GM18951 (cell line): Measurements from ENCODE around the gene MIPOL1.

Experiments used
- POLR2A ChIP-seq: IDR thresholded peaks from 4 replicates; pipeline ENCODE4 v1.6.1; 2011; ENCODE audit warnings: mild to moderate bottlenecking; ENCODE audit not compliant: insufficient read length, insufficient read depth; ENCODE audit errors: extremely low read depth
- in situ Hi-C: fragments of 300-500 bp; cut with MboI; formaldehyde crosslinking; loops from one replicate; pipeline ENCODE4 v1.12.0; 2022; ENCODE audit warnings: low sequenced_read_pairs, mixed read lengths, inconsistent platforms; ENCODE audit not compliant: unreplicated experiment

Gene MIPOL1

DNA sequence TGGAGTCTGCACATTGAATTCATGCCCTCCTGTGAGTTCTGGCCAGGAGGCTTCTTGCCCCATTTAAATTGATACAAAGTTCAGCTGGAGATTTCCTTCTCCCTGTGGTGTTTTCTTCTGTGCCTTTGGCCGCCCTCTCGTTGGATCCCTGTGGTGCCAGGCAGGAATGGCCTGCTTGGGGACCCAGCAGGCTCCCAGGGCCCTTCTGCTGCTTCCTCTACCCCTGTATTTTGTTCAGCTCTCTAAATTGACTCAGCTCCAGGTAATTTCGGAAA lies 200.1 kb downstream of the MIPOL1 start:
- TF ChIP-seq POLR2A: no peak
- in situ Hi-C loops: no loop called here

DNA sequence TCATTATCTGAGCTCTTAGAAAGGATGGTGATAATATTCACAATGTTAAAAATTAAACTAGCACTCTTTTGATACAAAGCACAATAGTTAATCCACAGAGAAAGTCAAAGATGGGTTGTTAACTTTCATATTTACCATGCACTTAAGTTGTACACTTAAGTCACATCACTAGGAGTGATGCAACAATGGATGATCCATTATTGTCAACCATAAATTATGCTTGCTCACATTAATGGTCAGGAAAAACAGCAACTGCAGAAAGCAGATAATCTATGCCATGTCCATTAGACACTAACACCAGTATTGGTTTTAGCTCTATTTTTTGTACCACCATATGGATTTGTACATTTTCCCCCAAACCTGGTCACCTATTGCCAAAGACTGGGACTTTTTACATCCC lies 201.8 kb downstream of the MIPOL1 start:
- in situ Hi-C loops: no loop called here
- no peak for TF ChIP-seq POLR2A

DNA sequence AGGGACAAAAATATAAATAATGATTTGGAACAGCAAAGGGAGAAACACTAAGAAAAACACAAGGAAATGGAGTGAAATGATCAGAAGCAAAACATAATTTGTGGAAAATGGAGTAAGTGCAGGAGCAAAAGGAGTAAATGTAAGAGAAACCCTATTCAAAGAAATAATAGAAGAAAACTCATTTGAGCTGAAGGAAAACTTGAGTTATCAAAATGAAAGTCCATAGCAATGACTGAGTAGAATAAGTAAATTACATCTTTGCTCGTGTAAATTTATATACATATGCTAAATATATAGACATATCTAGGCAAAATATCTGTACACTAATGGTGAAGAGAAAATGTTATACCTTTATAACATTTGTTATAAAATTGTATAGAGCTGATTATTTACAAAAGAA lies 203.4 kb downstream of the MIPOL1 start:
- no peak for TF ChIP-seq POLR2A
- in situ Hi-C loops: no loop called here

DNA sequence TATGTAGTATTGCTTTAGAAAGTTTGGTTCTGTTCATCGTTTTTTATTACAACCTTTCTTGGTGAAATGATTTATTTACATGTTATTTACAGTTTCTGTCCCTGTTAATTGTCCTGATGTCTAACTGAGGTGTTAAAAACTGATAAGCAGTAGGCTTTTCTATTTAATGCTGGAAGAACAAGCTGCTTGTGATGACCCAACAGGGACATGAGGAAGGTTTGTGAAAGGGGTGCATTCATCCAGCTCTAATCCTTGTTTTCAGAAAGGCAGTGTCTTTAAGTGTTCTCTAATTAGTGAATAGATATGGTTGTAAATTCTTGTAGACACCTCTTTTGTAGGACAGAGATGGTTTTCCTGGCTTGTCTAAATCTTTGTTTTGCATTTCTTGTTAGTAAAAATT lies 205.9 kb downstream of the MIPOL1 start:
- TF ChIP-seq POLR2A: no peak
- in situ Hi-C loops: no loop called here

DNA sequence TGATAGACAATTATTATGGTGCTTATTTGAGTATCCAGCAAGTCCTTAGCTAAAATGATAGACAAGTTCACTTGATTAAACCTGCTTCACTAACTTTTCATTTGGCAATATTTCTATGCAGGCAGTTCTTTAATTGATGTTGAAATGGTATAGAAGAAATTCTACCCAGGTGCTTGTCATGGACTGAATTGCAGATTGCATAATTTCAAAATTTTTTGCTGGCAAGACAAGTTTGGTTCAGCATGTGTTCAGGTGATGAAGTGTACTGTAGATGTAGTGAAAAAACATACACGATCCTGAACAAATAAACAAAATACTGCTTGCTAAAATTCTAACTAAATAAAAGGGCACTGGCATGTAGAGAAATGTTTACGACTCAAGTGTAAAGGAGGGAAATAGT lies 208.4 kb downstream of the MIPOL1 start:
- in situ Hi-C loops: no loop called here

DNA sequence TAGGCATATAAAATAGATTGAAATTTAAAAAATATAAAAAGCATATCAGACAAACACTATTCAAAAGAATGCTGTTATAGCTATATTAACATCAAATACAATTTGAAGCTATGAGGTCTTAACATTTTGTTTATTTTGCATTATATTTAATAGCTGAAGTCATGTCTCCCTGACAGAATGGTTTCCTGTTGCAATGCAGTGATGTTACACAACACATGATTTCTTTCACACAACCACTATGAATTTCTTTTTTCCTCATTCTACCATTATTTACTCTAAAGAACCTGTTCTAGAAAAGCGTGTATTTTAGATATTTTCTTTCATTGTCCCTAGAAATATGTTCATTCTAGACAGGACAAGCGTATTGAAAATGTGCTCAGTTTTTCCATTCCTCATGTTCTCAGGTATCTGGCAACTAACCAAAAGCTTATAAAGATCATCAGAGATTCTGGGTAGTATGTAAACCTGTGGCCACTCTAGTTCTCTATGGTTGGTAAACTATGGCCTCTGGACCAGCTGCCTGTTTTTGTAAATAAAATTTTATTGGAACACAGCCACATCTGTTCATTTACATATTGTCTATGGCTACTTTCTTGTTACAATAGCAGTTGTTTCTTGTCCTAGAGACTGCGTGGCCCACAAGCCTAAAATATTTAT lies 213.5 kb downstream of the MIPOL1 start:
- in situ Hi-C loops: no loop called here
- no peak for TF ChIP-seq POLR2A

More for the DNA sequence above, 208.4 kb downstream of the MIPOL1 start:
- TF ChIP-seq POLR2A: no peak

DNA sequence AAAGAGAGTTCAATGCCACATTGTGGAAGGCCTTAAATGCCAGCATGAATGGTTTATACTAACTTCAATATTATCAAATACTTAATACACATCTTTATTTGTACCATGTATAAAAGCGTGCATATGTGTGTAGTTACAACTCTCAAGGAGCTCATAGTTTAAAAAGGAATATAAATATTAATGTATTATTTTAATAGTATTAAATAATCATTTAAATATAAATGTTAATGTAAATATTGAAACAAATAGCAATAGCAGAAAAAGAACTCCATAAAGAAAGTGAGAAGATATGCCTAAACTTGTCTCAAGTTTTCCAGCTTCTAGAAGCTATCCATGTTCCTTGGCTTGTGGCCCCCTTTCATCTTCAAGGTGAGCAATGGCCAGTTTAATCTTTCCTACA lies 215.3 kb downstream of the MIPOL1 start:
- in situ Hi-C loops: no loop called here
- TF ChIP-seq POLR2A: no peak

DNA sequence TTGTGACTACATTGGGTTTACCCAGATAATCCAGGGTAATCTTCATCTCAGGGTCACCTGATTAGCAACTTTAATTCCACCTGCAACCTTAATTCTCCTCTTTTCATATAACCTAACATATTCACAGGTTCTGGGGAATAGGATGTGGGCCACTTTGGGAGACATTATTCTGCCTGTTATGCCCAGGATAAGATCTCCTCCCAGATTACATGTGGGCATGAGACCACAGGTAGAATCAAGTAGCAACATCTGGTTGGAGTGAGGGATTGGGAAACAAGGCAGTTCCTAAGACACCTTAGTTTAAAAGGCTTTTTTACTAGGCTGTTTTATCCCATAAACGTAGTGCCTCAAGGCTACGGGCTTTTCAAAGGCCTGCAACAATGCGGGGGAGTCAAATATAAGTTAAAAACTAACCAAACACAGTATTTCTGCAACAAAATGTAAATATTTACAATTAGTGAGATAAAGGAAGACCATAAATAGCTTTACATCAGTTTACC lies 215.8 kb downstream of the MIPOL1 start:
- in situ Hi-C loops: no loop called here
- no peak for TF ChIP-seq POLR2A

DNA sequence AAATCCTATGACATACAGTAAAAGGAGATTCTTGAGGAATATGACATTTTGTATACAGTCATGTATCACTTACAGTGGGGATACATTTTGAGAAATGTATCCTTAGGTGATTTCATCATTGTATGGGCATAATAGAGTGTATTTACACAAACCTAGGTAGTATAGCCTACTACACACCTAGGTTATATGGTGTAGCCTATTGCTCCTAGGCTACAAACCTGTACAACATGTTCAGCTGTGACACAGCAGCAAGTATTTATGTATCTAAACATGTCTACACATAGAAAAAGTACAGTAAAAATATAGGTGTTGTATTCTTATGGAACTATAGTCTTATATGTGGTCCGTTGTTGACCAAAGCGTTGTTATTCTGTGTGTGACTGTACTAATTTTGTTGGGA lies 218.5 kb downstream of the MIPOL1 start:
- in situ Hi-C loops: no loop called here
- TF ChIP-seq POLR2A: no peak

DNA sequence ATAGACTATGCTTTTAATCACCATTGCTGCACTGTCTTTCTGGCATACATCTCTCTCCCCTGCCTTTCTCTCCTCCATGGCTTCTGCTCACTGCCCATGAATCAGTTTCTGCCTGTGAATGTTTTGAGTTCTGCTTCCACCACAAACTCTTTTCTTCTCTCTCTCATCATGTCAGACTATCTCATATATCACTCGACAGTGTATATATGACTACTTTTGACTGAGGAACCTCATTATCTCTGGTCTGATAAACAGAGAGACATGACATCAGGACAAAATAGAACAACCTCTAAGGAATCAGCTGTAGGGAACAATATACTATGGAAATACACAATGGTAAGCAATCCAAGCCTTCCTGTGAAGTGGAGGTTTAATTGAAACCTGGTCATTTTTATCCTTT lies 219.4 kb downstream of the MIPOL1 start:
- in situ Hi-C loops: no loop called here

DNA sequence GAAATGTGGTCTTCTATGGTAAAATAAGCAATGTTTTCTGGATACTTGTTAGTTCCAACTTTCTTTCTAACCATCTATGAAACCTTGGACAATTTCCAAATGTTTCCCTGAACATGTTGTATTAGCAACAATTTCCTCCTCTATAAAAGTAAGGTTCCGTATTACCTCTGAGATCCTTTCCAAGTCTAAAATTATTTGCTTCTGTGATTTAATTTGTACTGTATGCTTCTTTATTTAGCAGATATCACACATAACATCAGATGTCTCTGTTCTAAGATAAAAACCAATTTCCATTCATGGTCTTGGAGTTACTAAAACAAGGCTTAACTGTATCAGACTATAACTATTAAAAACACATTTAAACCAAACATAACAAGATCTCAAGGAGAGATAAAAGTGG lies 220.1 kb downstream of the MIPOL1 start:
- in situ Hi-C loops: no loop called here

More for the DNA sequence above, 219.4 kb downstream of the MIPOL1 start:
- TF ChIP-seq POLR2A: no peak

DNA sequence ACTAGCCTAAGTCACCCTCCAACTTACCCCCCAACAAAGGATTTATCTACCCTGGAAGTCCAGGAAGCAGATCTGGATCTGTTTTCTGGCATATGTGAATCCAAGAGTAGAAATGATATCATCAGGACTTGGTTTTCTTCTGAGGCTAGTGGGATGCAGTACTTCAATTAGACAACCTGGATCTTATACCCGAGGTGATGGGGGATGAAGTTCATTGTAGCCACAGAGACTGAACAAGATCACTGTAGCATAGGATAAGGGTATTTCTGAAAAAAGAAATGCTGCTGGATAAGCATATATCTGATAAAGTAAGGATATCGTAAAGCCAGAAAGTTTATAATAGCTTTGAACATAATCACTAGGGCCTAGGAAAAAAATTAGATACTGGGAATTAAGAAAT lies 222.9 kb downstream of the MIPOL1 start:
- in situ Hi-C loops: no loop called here

More for the DNA sequence above, 220.1 kb downstream of the MIPOL1 start:
- no peak for TF ChIP-seq POLR2A

DNA sequence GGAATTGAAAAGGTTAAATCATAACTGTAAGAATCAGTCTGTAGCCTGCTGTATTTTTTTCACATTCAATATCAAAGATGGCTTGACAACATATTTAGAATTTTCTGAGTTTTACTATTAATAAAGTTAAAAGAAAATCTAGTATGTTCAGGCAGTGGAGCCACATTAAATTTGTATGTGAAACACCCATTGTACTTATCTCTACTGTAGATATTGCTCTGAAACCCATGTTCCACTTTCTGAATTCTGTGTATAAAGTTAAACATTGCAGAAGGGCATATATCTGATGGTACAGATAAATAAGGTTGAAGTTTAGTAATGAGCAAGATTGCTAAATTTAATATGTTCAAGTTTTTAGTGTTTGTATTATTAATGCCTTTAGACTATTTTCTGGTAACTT lies 224.6 kb downstream of the MIPOL1 start:
- in situ Hi-C loops: no loop called here

More for the DNA sequence above, 222.9 kb downstream of the MIPOL1 start:
- no peak for TF ChIP-seq POLR2A

DNA sequence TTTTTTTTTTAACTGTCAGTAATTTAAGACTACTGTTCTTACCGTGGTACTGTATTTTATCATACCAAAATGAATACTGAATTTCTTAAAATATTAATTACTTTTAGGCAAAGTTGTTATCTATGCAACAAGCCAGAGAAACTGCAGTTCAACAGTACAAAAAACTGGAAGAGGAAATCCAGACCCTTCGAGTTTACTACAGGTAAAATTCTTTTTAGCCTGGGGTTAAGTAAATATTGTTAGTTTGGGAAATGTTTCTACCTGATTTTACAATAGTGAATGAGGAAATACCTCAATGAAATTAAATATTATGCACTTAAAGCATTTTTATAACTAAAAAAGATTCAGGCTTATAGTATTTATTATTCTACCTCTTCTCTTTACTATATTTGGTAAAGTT lies 225.0 kb downstream of the MIPOL1 start:
- TF ChIP-seq POLR2A: no peak
- in situ Hi-C loops: no loop called here

More for the DNA sequence above, 224.6 kb downstream of the MIPOL1 start:
- no peak for TF ChIP-seq POLR2A

DNA sequence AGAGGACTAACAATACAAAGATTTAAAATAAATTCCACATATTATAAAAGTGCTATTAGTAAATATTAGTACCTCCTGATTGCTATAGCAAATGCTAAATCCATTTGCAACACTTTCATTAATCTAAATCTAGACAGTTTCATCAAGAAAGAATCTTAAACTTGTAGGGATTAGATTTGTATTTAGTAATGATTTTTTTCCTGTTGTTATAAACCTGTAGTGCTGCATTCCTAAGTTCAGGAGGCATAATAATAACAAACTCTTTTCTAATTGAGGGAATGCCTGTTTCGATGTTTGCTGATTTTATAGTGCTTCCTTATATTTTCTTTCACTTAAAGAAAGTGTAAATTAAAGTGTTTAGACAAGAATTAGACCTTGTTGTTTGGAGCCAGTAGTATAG lies 231.2 kb downstream of the MIPOL1 start:
- in situ Hi-C loops: no loop called here
- no peak for TF ChIP-seq POLR2A
